ENCODE measurements around the gene ATRN.

The ATRN gene

GRCh38 chr20:3679749-3680700, 209.2 kb downstream of the ATRN start:
- no peak for DNase-seq

GRCh38 chr20:3680701-3681351, 210.0 kb downstream of the ATRN start:
- no peak for DNase-seq

GRCh38 chr20:3681352-3681930, 210.6 kb downstream of the ATRN start:
- DNase-seq, result no peak

GRCh38 chr20:3681931-3682781, 211.3 kb downstream of the ATRN start, which contains the start of gene ADAM33:
Gene ADAM33 (minus strand): TSS chr20:3682010. CDS start chr20:3682004, 6 bp downstream.
- DNase-seq, result no peak

- no peak for DNase-seq
Measured at GRCh38 chr20:3685341-3685740, 214.5 kb downstream of the ATRN start.

GRCh38 chr20:3686421-3686820, 215.6 kb downstream of the ATRN start:
- DNase-seq, result no peak

GRCh38 chr20:3686867-3687321, 216.1 kb downstream of the ATRN start:
- DNase-seq, result no peak

- no peak for DNase-seq
Measured at GRCh38 chr20:3687655-3688054, 216.8 kb downstream of the ATRN start.

GRCh38 chr20:3689978-3690377, 219.2 kb downstream of the ATRN start:
- DNase-seq, result no peak

GRCh38 chr20:3690413-3690812, 219.6 kb downstream of the ATRN start:
- DNase-seq, result no peak

- no peak for DNase-seq
Measured at GRCh38 chr20:3691306-3691705, 220.5 kb downstream of the ATRN start.

GRCh38 chr20:3691897-3692296, 221.1 kb downstream of the ATRN start:
- DNase-seq, result no peak

- no peak for DNase-seq
Measured at GRCh38 chr20:3692706-3693294, 222.0 kb downstream of the ATRN start.

GRCh38 chr20:3693376-3693775, 222.6 kb downstream of the ATRN start:
- no peak for DNase-seq

GRCh38 chr20:3694864-3695263, 224.0 kb downstream of the ATRN start:
- no peak for DNase-seq

- peak; percentile 16 for DNase-seq
Measured at GRCh38 chr20:3696200-3696599, 225.4 kb downstream of the ATRN start.

- DNase-seq, result no peak
Measured at GRCh38 chr20:3696745-3697587, 226.1 kb downstream of the ATRN start.

- DNase-seq, result no peak
Measured at GRCh38 chr20:3697588-3698305, 226.9 kb downstream of the ATRN start.

- no peak for DNase-seq
Measured at GRCh38 chr20:3698591-3699001, 227.8 kb downstream of the ATRN start.

- DNase-seq, result no peak
Measured at GRCh38 chr20:3699037-3699436, 228.2 kb downstream of the ATRN start.
